ENCODE results near the gene PERM1. TPM values are rescaled to one million over a fixed set of nuclear protein-coding genes. Genes with fewer than 3 reads are reported as not detected.

PERM1 gene
- total and polyA plus RNA-seq, 4 donors = under 0.01 to 0.06 TPM; not detected in 2

GRCh38 chr1:942864-943533, 38.9 kb downstream of the PERM1 start:
- 28% methylated on average over 27 of the region's 27 CpGs for WGBS
- H3K27ac ChIP-seq (ENCODE audit: low read depth in 1 of 2, low read length in 2 of 2) = peak overlapping the region; percentile 37 to 54
- peak overlapping the region in 1 of 3 donors; percentile 50 for H3K4me3 ChIP-seq (ENCODE audit: low read depth in 1 of 3, low read length in 3 of 3)
- no peak overlapping the region for H3K9ac ChIP-seq (ENCODE audit: low read depth in 1 of 2, low read length in 2 of 2)
- no peaks in the 10 kb centered on the region for H3K9me3 ChIP-seq (ENCODE audit: control insufficient read depth in 4 of 4, low read length in 3 of 4)
- peaks cover 15 to 35% (median 21%) of the 10 kb centered on the region in 4 donors for H3K4me1 ChIP-seq (ENCODE audit: control insufficient read depth in 4 of 4, insufficient read depth in 4 of 4, low read length in 3 of 4)
- no peak for DNase-seq (ENCODE audit: low spot score)
- TF ChIP-seq CTCF (IDR thresholded peaks at IDR 0.05; ENCODE audit: low read depth, low read length, missing input control) = no peak
- TF ChIP-seq HNF4A (conservative IDR thresholded peaks at IDR 0.05) = no peak
- no peak for TF ChIP-seq RAD21 (IDR thresholded peaks at IDR 0.05)
- TF ChIP-seq SP1 (IDR thresholded peaks at IDR 0.05) = no peak
- TF ChIP-seq YY1 (IDR thresholded peaks at IDR 0.05) = no peak
- no peak for TF ChIP-seq JUND (IDR thresholded peaks at IDR 0.05)
- no peak for TF ChIP-seq GABPA (IDR thresholded peaks at IDR 0.05 in 1 of 2, conservative IDR thresholded peaks at IDR 0.05 in 1 of 2)
- TF ChIP-seq EGR1 (IDR thresholded peaks at IDR 0.05; ENCODE audit: low read depth in 2 of 2) = no peak
- TF ChIP-seq ZBTB33 (IDR thresholded peaks at IDR 0.05) = no peak
- TF ChIP-seq TAF1 (conservative IDR thresholded peaks at IDR 0.05) = no peak
- TF ChIP-seq HNF4G (IDR thresholded peaks at IDR 0.05) = no peak
- TF ChIP-seq, protein P1, sequence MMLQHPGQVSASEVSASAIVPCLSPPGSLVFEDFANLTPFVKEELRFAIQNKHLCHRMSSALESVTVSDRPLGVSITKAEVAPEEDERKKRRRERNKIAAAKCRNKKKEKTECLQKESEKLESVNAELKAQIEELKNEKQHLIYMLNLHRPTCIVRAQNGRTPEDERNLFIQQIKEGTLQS (IDR thresholded peaks at IDR 0.05) = no peak
- TF ChIP-seq FOXA2 (IDR thresholded peaks at IDR 0.05) = no peak
- no peak for TF ChIP-seq NR2F2 (IDR thresholded peaks at IDR 0.05)
- no peak for TF ChIP-seq RXRA (IDR thresholded peaks at IDR 0.05)
- no peak for TF ChIP-seq FOXA1 (IDR thresholded peaks at IDR 0.05)
- TF ChIP-seq, protein P2, sequence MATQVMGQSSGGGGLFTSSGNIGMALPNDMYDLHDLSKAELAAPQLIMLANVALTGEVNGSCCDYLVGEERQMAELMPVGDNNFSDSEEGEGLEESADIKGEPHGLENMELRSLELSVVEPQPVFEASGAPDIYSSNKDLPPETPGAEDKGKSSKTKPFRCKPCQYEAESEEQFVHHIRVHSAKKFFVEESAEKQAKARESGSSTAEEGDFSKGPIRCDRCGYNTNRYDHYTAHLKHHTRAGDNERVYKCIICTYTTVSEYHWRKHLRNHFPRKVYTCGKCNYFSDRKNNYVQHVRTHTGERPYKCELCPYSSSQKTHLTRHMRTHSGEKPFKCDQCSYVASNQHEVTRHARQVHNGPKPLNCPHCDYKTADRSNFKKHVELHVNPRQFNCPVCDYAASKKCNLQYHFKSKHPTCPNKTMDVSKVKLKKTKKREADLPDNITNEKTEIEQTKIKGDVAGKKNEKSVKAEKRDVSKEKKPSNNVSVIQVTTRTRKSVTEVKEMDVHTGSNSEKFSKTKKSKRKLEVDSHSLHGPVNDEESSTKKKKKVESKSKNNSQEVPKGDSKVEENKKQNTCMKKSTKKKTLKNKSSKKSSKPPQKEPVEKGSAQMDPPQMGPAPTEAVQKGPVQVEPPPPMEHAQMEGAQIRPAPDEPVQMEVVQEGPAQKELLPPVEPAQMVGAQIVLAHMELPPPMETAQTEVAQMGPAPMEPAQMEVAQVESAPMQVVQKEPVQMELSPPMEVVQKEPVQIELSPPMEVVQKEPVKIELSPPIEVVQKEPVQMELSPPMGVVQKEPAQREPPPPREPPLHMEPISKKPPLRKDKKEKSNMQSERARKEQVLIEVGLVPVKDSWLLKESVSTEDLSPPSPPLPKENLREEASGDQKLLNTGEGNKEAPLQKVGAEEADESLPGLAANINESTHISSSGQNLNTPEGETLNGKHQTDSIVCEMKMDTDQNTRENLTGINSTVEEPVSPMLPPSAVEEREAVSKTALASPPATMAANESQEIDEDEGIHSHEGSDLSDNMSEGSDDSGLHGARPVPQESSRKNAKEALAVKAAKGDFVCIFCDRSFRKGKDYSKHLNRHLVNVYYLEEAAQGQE (IDR thresholded peaks at IDR 0.05) = no peak
- TF ChIP-seq, protein P3, sequence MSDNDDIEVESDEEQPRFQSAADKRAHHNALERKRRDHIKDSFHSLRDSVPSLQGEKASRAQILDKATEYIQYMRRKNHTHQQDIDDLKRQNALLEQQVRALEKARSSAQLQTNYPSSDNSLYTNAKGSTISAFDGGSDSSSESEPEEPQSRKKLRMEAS (IDR thresholded peaks at IDR 0.05) = no peak
- peaks cover 0 to 2% (median 0%) of the 10 kb centered on the region in 4 donors for H3K27me3 ChIP-seq (ENCODE audit: control insufficient read depth in 4 of 4, insufficient read depth in 4 of 4, low read length in 3 of 4)
- H3K36me3 ChIP-seq (ENCODE audit: control insufficient read depth in 4 of 4, insufficient read depth in 3 of 4, low read depth in 1 of 4, low read length in 3 of 4) = peaks cover 0 to 31% (median 5%) of the 10 kb centered on the region in 4 donors

Data from liver (tissue), 9 donors.